ENCODE measurements around the gene SYNDIG1L. TPM values are rescaled to one million over a fixed set of nuclear protein-coding genes. Genes with fewer than 3 reads are reported as not detected.

SYNDIG1L gene
- total and polyA plus RNA-seq, 2 of the 13 experiments (the other 11 are each of a cell fraction or from before 2014, with no cell fraction given) = 0.04 TPM; not detected in 1

DNA sequence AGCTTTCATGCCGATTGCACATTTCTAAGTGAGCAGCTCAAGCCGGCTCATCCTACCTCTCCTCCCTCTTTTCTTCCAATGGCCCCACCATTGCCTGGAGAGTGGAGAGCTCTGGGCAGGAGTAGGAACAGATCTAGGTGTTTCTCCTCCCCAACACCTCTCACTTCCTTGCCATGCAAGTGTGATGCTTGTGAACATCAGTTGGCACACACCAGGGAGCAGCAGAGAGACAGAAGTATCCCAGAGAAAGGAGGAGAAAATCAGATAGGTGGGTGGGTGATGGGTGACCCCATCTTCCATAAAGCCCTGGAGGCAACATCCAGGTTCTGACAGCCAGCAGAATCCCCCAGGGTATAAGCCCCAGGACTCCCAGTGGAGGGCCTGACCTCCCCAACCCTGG lies 39.3 kb upstream of the SYNDIG1L start:
- no peak for DNase-seq (ENCODE audit: low spot score)
- Histone ChIP-seq H3K79me2 (ENCODE audit: insufficient read depth, low read length) (no peaks in the 10 kb centered on the region), H3K27me3 (ENCODE audit: control insufficient read depth in 1 of 2, insufficient read depth in 2 of 2, low read length in 2 of 2) (no peaks in the 10 kb centered on the region), H3K27ac (ENCODE audit: extremely low read length, insufficient read depth, low read length) (no peak overlapping the region), H3K4me1 (ENCODE audit: insufficient read depth, low read length) (no peaks in the 10 kb centered on the region), H3K4me3 (replicated peaks in 1 of 3; ENCODE audit: insufficient read depth in 1 of 3, low read depth in 2 of 3, low read length in 3 of 3) (no peak overlapping the region), H3K4me2 (ENCODE audit: low read depth, low read length) (no peak overlapping the region), H3K9ac (ENCODE audit: insufficient read depth, low read depth, low read length) (no peak overlapping the region), H2AFZ (ENCODE audit: low read length) (no peak overlapping the region), H3K9me3 (ENCODE audit: low read length) (no peaks in the 10 kb centered on the region), H4K20me1 (ENCODE audit: insufficient read depth, low read length) (no peaks in the 10 kb centered on the region), H3K36me3 (replicated peaks in 1 of 2; ENCODE audit: control insufficient read depth in 1 of 2, insufficient read depth in 2 of 2, low read length in 2 of 2) (no peaks in the 10 kb centered on the region)
- FAIRE-seq = no peak
- intact Hi-C loops (cut with micrococcal nuclease; ENCODE audit: unreplicated experiment) (no loop called here), in situ Hi-C loops (cut with HindIII; ENCODE audit: extremely low pct_ligation_motif_present, low pct_unique_long_range_greater_than_20kb) (no loop called here)
- WGBS (ENCODE audit: low lambda C conversion rate) = 63% methylated on average over 1 of the region's 2 CpGs
- ATAC-seq = no peak
- ChIA-PET CTCF (ENCODE audit: low intra/inter-chr PET ratio, low total read pairs) (no interaction called here), POLR2A (no interaction called here)
- TF ChIP-seq ZNF205 (CRISPR knock-in tag; IDR thresholded peaks at IDR 0.05) (no peak), ATF5 (CRISPR knock-in tag; IDR thresholded peaks at IDR 0.05; ENCODE audit: low read depth) (no peak), LBX2 (CRISPR knock-in tag; IDR thresholded peaks at IDR 0.05; ENCODE audit: borderline replicate concordance) (no peak), IRF2 (CRISPR knock-in tag; IDR thresholded peaks at IDR 0.05) (no peak), ZNF543 (CRISPR knock-in tag; IDR thresholded peaks at IDR 0.05) (no peak), RFX5 (IDR thresholded peaks at IDR 0.05; ENCODE audit: low read depth, low read length) (no peak), HOXA3 (CRISPR knock-in tag; IDR thresholded peaks at IDR 0.05) (no peak), FOXK2 (IDR thresholded peaks at IDR 0.05) (no peak), ZFP41 (CRISPR knock-in tag; IDR thresholded peaks at IDR 0.05; ENCODE audit: borderline replicate concordance) (no peak), CSRNP1 (CRISPR knock-in tag; IDR thresholded peaks at IDR 0.05) (no peak), ZNF772 (CRISPR knock-in tag; IDR thresholded peaks at IDR 0.05) (no peak), ZNF576 (CRISPR knock-in tag; IDR thresholded peaks at IDR 0.05) (no peak), KDM6A (CRISPR knock-in tag; IDR thresholded peaks at IDR 0.05; ENCODE audit: low read depth) (no peak), CREM (IDR thresholded peaks at IDR 0.05) (no peak), CREM (CRISPR knock-in tag; IDR thresholded peaks at IDR 0.05) (no peak), HNRNPLL (IDR thresholded peaks at IDR 0.05; ENCODE audit: low read depth, low read length, poor library complexity, severe bottlenecking) (no peak)
- TF ChIP-seq, protein P1, sequence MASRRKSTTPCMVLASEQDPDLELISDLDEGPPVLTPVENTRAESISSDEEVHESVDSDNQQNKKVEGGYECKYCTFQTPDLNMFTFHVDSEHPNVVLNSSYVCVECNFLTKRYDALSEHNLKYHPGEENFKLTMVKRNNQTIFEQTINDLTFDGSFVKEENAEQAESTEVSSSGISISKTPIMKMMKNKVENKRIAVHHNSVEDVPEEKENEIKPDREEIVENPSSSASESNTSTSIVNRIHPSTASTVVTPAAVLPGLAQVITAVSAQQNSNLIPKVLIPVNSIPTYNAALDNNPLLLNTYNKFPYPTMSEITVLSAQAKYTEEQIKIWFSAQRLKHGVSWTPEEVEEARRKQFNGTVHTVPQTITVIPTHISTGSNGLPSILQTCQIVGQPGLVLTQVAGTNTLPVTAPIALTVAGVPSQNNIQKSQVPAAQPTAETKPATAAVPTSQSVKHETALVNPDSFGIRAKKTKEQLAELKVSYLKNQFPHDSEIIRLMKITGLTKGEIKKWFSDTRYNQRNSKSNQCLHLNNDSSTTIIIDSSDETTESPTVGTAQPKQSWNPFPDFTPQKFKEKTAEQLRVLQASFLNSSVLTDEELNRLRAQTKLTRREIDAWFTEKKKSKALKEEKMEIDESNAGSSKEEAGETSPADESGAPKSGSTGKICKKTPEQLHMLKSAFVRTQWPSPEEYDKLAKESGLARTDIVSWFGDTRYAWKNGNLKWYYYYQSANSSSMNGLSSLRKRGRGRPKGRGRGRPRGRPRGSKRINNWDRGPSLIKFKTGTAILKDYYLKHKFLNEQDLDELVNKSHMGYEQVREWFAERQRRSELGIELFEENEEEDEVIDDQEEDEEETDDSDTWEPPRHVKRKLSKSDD (CRISPR knock-in tag; IDR thresholded peaks at IDR 0.05; ENCODE audit: low read depth) = no peak
- TF ChIP-seq, protein P2, sequence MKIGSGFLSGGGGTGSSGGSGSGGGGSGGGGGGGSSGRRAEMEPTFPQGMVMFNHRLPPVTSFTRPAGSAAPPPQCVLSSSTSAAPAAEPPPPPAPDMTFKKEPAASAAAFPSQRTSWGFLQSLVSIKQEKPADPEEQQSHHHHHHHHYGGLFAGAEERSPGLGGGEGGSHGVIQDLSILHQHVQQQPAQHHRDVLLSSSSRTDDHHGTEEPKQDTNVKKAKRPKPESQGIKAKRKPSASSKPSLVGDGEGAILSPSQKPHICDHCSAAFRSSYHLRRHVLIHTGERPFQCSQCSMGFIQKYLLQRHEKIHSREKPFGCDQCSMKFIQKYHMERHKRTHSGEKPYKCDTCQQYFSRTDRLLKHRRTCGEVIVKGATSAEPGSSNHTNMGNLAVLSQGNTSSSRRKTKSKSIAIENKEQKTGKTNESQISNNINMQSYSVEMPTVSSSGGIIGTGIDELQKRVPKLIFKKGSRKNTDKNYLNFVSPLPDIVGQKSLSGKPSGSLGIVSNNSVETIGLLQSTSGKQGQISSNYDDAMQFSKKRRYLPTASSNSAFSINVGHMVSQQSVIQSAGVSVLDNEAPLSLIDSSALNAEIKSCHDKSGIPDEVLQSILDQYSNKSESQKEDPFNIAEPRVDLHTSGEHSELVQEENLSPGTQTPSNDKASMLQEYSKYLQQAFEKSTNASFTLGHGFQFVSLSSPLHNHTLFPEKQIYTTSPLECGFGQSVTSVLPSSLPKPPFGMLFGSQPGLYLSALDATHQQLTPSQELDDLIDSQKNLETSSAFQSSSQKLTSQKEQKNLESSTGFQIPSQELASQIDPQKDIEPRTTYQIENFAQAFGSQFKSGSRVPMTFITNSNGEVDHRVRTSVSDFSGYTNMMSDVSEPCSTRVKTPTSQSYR (CRISPR knock-in tag; IDR thresholded peaks at IDR 0.05; ENCODE audit: borderline replicate concordance) = no peak
- no TSS peak for BruUV-seq (replicated peaks)
